Inferior parietal cortex (tissue), 1 donor: ENCODE data around the gene TBC1D16.
A peak's percentile ranks its signal among the peaks of the same experiment; 100 is the strongest.

ENCODE experiments used
- DNase-seq: peaks from one replicate; pipeline ENCODE4 v3.0.0-alpha.2; 2016; ENCODE audit errors: extremely low spot score

The TBC1D16 gene

GRCh38 chr17:80025796-80026195, 9.9 kb downstream of the TBC1D16 start:
- DNase-seq, result no peak

- DNase-seq, result no peak
Measured at GRCh38 chr17:80025140-80025539, 10.5 kb downstream of the TBC1D16 start.

DNA sequence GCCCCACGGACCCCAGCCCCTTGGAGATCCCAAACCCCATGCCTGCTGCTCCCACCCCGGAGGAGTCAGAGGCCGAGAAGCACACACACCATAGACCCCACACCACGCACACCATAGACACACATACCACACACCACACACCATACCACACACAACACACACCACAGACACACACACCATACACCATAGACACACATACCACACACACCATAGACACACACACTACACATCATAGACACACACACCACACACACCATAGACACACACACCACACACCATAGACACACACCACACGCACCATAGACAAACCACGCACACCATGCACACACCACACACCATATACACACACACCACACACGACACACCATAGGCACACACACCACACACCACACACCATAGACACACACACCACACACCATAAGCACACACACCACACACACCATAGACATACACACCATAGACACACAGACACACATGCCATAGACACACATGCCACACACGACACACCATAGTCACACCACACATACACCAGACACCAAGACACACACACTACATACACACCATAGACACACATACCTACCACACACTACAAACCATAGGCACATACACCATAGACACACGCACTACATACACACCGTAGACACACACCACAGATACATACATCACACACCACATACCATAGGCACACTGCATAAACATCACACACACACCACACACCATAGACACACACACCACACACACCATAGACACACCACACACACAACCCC, 11.3 kb downstream of the TBC1D16 start:
- no peak for DNase-seq

DNA sequence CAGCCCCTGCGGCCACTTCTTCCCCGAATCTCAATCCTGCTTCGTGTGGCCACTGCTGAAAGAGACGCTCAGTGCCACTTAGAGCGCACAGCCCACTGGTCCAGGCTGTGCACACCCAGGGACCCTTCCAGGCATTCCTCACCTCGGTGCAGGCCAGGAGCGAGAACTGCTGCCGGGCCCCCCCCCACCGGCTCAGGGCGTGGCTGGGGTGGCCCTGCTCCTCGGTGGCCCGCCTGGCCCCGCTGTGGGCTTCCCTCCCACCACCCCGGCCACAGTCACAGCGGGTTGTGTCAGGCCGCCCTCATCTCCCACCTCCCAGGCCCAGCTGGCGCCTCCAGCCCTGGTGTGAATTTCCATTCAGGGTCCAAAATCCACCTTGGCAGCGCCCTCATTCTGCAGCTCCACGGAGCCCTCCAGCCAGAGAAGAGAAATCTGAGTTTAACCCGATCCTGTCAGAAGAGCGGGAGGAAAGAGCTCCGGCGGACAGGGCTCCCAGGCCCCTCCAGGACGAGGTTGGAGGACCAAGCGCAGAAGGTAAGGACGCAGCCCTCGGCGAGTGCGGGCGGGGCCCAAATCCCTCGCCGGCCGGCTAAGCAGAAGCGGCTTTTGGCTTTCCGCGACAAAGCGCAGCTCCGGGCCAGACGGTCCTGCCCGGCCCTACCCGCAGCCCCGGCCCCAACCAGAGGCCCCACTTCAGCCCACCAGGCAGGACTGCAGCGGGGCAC, 12.0 kb downstream of the TBC1D16 start:
- no peak for DNase-seq

DNA sequence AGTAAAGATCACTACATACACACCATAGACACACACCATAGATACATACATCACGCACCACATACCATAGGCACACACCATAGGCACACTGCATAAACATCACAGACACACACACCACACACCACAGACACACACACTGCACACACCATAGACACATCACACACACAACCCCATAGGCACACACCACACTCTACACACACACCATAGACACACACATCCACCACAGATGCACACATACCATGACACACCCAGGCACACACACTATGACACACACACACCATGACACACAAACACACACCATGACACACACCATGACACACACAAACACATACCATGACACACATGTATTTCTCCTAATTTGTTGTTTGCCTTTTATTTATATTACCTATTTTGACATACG, 14.1 kb downstream of the TBC1D16 start:
- no peak for DNase-seq

GRCh38 chr17:80018917-80019651, 16.6 kb downstream of the TBC1D16 start:
- no peak for DNase-seq

- DNase-seq, result no peak
Measured at GRCh38 chr17:80017226-80018010, 18.3 kb downstream of the TBC1D16 start.

DNA sequence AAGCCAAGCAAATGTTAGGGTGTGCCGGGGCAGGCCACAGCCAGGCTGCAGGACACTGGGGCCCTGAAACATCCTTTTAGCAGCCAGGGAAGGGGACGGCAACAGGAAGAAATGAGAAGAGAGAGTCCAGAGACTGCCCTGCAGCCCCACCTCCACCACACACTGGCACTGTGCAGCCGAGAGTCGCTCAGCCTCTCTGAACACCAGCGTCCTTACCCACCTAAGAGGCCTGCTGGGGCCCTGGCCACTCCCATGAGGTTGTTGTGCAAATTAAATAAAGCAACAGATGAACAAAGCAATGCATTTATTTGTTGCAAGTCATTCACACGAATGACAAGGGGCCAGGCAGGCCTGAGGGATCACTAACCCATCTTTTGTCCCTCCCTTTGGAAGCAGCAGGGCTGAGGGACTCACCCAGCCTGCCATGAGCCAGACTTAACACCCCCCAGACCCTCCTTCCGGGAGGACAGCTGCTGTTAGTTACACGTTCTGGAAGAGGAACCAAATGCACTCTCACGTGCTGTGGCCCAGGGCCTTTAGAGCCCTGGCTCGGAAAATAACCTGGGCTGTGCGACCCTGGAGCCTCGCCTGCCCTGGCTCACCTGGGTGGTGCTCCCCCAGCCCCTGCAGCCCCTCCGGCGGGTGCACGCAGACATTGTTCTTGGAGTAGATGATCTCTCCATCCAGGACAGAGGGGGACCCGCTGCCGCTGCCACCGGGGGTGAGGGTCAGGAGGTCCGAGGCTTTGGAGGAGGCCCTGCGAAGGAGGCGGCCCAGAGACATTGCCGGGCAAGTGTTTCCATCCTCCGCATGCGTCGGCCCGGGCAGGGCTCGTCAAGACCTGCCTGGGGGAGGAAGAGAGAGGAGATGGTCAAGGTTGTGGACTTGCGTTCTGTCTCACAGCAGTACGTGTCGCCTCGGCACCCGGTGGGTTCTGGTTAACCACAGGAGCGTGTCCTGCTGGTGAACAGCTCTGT, 22.6 kb downstream of the TBC1D16 start:
- DNase-seq, result no peak

DNA sequence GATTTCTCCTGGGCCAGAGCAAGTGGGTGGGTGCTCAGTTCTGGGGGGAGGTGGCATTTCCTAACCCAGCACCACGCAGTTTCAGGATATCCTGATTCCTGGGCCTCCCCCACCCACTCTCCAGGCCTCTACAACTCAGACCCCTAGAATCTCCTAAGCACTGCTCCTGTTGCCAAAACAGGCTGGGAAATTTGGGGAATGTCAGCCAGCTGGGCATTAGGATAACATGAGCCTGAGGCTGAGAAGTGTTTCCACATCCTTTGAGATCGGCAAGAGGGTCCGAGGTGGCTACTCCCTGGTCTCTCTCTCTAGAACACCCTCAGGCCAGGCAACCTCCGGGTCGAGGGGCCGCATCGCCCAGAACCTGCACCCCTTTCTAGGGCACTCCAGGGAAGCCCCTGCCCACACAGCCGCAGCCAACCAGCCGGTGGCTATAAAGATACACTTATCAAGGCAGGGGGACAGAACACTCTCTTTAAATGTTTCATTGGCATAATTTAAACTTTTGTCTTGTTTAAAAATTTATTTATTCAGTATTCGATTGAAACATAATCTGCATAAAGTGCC, 23.6 kb downstream of the TBC1D16 start:
- DNase-seq, result no peak

- DNase-seq, result no peak
Measured at GRCh38 chr17:80010283-80010858, 25.3 kb downstream of the TBC1D16 start.

DNA sequence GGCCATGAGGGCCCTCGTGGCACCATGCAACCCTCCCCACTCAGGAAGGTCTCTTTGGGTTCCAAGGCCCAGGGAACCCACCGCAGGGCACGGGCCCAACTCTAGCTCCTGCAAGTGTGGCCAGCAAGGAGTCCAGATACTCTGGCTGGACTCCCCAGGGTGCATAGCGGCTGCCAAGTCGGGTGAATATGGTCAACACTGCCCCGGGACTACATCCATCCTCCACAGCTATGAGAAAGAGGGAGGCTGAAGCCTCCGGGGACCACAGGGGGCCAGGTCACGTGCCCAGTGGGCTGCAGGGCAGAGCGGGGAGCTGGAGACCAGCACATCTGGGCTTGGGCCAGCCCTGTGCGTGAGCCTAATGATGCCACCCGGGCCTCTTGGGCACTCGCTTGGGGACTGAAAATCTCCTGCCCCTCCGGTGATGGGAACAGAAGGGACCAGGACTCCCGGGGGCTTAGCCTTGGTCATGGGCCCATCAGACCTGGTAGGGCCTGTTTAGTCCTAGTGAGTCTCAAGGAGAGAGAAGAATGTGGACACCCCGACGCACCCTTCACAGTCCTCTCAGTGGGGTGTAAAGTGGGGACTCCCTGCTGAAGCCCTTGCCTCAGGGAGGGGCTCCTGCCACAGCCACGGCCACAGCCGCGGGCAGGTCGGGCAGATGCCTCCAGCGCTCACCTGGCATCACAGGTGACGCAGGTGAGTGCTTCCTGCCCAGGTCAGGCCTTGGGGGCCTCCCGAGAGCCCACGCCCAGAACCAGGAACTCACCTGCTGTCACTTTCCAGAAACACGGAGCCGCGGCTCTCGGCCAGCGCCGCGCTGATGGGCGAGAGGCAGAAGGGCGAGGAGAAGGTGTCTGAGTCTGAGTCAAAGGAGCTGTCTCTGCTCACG, 26.0 kb downstream of the TBC1D16 start:
- DNase-seq, result no peak

DNA sequence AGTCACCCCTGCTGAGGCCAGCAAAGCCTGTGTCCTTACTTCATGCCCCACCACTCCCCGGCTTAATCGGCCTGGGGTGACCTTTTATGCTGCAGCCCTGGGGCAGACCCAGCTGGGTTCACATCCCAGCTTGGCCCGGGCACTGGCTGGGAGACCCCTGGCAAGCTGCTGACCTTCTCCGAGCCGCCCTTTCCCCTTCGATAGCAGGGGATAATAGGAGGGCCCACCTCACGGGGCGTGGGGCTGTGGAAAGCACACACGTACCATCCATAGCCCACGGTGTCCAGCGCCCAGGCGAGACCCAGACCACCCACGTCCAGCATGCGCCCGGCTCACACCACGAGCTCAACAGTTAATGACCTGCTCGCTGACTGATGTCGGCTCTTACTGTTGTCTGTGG, 26.8 kb downstream of the TBC1D16 start:
- DNase-seq, result no peak

GRCh38 chr17:80008383-80008840, 27.3 kb downstream of the TBC1D16 start:
- peak; percentile 58 for DNase-seq

GRCh38 chr17:80007939-80008338, 27.7 kb downstream of the TBC1D16 start:
- no peak for DNase-seq

- DNase-seq, result no peak
Measured at GRCh38 chr17:80006811-80007752, 28.6 kb downstream of the TBC1D16 start.

DNA sequence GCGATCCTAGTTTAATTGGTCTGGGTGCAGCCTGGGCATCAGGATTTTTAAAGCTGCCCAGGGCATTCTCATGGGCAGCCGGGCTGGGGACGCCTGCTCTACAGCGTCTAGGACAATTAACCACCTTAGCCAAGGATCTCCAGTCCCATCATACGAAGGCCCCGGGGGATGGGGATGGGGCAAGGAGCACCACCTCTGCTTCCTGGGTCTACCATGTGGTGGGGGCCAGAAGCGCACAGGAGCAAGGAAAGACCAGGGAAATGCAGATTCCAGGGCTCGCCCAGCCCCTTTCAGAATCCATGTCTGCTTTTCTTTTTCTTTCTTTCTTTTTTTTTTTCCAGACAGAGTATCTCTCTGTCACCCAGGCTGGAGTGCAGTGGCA, 29.3 kb downstream of the TBC1D16 start:
- DNase-seq, result no peak
